Activated CD8-positive, alpha-beta memory T cell treated with anti-CD3 and anti-CD28 coated beads, Interleukin-2, amount 50 U/mL, for 48 hours (primary cell): ENCODE data around the gene DGKD.

Experiments
- DNase-seq: peaks from one replicate; pipeline ENCODE4 v3.0.0-alpha.2; 2020

DGKD gene

DNA sequence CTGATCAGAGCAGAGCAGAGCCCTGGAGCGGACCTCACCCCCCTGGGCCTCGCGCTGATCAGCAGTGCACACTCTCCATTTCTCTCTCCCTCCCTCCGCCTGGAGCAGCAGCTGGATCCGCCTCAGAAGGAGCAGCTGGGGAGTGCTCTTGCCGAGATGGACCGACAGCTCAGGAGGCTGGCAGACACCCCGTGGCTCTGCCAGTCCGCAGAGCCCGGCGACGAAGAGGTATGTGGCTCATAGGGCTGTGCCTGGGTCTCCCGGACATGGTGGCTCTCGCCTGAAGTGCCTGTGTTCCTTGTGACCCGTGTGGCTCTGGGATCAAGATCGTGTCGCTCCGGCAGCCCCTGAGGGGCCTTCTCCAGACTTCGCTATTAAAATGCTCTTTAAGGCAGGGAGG is 109.8 kb downstream of the DGKD start:
- no peak for DNase-seq

GRCh38 chr2:233464531-233465240 is 110.4 kb downstream of the DGKD start:
- DNase-seq, result no peak

DNA sequence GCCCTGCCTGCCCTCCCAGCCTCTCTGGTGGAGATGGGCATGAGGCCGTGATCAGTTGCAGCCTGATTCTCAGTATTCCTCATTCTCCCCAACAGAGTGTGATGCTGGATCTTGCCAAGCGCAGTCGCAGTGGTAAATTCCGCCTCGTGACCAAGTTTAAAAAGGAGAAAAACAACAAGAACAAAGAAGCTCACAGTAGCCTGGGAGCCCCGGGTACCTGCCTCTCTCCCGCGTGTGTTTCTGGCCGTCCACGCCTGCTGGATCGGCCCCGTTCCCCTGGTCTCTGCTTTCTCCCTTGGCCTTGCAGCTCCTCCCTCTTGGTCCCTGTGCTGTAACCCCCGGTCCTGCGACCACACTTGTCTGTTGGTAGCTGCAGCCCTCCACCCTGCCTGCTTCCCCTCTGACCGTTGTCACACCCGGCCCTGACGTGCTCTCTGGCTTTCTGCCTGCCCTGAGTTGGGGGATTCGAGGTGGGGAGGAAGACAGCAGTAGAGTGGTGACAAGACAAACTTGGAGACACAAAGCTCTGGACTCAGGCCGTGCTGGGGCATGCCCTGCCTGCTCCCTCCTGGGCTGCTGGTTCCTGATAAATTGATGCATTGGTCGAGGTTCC is 112.8 kb downstream of the DGKD start:
- no peak for DNase-seq

DNA sequence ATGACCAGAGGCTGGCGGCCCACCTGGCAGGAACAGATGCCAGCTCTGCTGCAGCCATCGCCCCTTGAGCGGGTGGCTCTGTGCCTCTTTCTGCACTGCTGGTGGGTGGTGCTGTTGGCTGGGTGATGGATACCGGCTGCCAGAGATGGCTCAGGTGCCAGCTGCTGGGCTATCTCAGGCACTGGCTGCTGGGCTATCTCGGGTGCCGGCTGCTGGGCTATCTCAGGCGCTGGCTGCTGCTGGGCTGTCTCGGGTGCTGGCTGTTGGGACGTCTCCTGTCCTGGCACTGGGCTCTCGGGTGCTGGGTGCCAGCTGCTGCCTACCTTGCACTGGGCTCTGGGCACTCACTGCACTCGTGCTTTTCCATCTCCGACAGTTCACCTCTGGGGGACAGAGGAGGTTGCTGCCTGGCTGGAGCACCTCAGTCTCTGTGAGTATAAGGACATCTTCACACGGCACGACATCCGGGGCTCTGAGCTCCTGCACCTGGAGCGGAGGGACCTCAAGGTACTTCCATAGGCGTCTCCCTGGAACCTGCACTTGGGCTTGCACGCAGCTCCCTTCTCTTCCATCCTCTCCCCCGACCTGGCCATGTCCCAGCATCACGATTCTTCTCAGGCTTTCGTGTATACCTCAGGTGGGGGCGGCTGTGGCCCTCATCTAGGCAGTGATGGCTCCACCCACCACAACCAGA is 113.9 kb downstream of the DGKD start:
- DNase-seq, result no peak

- no peak for DNase-seq
Measured at GRCh38 chr2:233468741-233469110, 114.4 kb downstream of the DGKD start.

GRCh38 chr2:233469261-233470010 is 115.1 kb downstream of the DGKD start:
- DNase-seq, result peak; percentile 46

DNA sequence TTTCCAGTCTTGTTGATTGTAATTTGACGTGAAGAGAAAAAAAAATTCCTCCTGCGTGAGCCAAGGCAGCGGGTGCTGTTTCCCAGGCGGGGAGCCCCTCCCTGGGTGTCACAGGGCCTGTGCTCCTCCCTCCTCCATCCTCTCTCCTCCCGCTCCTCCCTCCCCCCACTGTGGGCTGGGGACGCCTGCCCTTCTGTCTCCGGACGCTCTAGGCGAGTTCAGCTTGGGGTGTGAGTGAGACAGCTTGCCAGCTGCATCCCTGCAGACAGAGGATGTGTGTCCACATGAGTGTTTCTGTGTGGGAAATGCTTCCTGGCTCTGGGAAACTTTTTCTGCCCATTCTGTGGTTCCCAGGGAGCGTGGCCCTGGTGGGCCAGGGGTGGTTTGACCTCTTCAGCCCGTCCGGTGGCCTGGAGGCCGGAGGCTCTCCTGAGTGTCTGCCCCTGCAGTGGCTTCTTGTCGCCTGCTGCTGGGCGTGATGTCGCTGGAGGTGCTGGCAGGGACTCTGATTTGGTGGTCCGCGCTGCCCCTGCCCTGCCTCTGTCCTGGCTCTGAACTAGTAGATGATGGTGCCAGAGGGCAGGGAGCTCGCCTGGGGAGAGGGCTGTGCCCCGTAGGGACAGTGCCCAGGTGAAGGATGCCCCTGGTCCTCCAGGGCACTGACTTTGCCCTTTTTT is 115.9 kb downstream of the DGKD start:
- DNase-seq, result peak; percentile 41

DNA sequence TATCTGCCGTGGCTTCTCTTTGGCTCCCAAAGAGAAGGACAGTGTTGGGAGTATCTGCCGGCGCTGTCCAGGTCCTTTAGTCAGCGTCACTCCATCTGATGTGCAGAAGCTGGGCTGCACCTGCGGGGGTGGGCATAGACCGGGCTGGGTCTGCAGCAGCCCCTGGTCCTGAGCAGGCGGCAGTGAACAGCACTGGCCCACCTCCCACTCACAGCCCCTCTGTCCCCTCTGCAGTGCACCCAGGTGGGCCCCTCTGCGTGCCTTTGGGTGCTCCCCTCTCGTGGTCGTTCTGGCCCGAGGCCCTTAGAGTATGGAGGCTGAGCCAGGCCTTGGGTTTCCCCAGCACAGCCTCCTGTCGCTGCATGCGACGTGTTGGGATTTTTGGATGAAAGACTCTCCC is 116.5 kb downstream of the DGKD start:
- DNase-seq, result peak; percentile 45

DNA sequence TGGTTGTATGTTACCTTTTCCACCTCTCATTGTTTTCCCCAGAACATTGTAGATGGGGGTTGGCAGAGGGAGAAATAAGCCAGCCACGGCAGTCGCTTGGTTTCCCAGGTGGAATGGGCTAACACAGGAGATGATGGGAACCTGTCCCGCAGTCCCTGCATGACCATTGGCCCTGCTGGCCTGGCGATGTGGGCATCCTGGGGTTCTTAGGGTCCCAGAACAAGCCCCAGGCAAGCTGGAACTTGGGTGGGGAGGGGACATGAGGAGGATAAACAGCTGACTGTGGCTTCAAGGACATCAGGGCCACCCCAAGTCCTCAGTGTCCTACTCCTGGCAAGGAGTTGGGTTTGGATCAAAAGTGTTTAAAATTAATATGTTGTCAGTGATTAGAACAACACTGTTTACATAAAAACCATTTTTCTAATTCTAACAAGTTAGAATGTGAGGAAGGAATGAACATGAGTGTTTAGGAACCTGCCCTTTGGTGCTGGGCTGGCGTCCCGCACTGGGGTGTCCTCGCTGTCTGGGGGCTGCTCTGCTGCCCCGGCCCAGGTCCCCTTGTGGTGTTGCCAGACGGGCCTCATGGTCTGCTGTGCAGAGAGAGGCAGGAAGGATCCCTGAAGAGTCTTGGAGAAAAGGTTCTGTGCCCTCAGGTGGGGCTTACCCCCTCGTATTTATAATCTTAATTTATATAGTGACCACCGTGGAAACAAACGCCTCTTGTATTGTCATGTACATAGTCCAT is 117.2 kb downstream of the DGKD start:
- peak; percentile 39 for DNase-seq

GRCh38 chr2:233473386-233473791 is 119.1 kb downstream of the DGKD start:
- DNase-seq, result peak; percentile 51

- DNase-seq, result peak; percentile 46
Measured at GRCh38 chr2:233473878-233474277, 119.6 kb downstream of the DGKD start.

DNA sequence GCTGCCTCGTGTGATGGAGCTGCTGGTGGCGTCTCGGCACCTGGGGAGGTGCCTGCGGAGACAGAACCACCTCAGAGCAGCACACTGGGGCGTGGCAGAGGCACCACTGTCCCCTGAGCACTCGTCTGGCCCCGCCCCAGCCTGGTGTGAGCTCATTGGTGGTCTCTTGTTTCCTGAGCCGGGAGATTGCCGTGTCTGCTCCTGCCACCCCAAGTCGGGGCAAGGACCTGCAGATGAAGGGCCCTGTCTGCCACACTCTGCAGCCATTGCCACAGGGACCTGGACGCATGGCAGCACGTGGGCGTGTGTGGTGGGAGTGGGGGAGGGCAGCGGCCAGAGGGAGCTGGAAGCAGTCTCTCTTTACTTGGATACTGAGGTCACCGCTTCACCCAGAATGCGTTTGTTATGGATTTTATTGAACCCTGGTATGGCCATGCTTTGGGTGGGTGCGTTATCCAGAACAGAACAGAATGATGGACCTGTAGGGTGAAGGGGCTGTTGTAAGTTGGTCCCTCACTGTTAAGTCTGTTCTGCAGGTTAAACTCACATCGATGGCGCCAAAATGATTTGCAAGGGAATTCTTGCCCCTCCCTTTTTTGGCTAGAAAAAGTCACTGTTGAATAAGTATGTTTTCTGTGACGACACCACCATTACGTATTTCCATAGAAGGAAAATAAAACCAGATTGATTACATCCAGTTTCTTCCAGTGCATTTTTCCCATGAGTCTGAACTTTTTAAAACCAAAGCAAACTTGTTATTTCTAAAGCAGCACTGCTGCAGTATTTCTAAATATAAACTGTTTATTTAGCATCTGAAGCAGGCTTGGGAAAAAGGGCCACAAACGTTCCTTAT is 120.2 kb downstream of the DGKD start:
- peak; percentile 47 for DNase-seq

- DNase-seq, result no peak
Measured at GRCh38 chr2:233476063-233476410, 121.7 kb downstream of the DGKD start.

DNA sequence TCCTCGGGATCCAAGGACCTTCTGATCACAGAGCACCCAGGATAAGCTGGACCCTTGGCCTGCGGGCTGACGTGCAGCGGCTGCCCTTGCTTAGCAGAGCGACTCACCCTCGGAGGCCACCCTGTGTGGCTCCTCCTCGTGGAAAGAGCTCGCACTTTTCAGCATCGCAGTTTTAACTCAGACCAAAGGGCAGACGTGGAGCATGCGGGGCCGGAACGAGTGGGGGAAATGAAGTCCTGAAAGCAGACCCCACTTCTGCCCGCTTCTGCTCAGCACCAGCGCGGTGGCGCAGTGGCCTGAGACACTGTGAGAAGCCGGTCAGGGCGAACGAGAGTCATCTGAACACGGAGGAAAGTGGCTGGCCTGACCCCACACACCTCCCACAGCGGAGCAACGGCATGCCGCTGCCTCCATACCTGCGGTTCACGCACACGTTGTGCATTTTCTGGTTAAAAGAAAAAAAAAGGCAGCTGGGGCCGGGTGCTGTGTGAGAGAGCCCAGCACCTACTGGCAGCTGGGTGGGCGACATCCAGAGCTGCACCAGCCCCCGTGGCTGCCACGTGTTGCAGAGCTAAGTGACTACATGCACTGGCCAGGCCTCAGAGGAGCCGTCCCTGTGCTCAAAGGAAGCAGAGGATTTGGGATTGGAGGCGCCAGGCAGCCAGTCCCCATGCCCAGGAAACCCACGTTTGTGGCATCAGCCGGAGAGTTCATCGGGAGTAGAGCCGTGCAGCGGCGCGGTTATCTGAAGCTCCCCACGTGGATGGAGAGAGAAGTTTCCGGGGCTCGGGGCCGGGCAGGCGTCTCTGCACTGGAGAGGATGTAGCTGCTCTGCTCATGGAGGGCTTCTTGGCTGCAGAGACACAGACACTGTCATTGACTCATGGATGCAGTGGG is 122.6 kb downstream of the DGKD start:
- DNase-seq, result no peak

- DNase-seq, result no peak
Measured at GRCh38 chr2:233477548-233478433, 123.5 kb downstream of the DGKD start.

DNA sequence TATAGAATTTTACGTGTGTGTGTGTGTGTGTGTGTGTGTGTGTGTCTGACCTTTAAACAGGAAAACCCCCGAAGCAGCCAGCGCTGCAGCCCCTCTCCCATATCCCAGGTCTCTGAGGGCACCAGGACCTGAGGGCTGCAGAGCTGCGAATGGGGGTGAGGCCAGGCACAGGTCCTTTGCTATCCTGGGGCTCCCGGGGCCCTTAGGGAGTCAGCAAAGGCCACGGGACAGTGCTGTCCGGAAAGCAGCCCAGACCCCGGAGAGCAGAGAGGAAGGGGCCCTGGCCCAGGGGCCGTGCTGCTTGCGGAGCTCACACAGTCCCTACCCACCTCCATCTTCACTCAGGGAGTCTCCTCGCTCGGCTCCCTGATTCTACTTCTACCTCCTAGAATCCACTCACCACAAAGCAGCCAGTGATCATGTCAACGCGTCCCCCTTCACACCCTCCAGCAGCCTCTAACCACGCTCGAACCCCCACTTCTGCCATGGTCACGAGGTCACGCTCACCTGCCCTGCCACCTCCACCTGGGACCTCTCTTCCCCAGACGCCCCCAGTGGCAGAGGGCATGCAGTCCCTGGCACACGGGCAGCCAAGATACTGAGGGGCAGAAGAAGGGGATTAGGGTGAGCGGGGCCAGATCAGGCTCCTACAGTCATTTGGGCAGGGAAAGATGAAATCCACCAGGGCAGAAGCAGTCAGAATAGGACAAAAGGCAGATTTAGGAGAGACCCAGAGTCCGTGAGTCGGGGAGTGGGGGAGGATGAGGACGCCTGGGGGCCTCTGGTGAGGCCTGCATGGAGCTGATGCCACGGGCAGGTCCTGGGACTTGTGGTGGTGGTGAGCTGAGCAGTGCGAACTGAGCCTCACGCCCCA is 125.6 kb downstream of the DGKD start:
- DNase-seq, result no peak

GRCh38 chr2:233480490-233481202 is 126.4 kb downstream of the DGKD start:
- DNase-seq, result no peak
